ENCODE data around the gene PUS7. TPM values are rescaled to one million over a fixed set of nuclear protein-coding genes. Genes with fewer than 3 reads are reported as not detected.
A peak's percentile ranks its signal among the peaks of the same experiment; 100 is the strongest.
"Not testable (repeated sequence)": the region's sequence is repeated elsewhere in the genome, so short reads cannot be mapped to it uniquely, and the experiment has no call there.

Gene PUS7
- total and polyA plus RNA-seq, 8 donors = 0.58 to 24.2 (median 9.2) TPM

- 81 to 88% (median 83%) methylated on average over 8 of the region's 8 CpGs for WGBS, 5 donors
- no peaks in the 10 kb centered on the region for H3K4me1 ChIP-seq
- H3K4me3 ChIP-seq = no peak overlapping the region
- intact Hi-C loops (cut with DNase I; ENCODE audit: low total_unique reads) = no loop called here
- TF ChIP-seq POLR2AphosphoS5 (IDR thresholded peaks at IDR 0.05) (no peak), POLR2A (IDR thresholded peaks at IDR 0.05) (no peak), EP300 (IDR thresholded peaks at IDR 0.05) (no peak)
- TF ChIP-seq, protein P1, sequence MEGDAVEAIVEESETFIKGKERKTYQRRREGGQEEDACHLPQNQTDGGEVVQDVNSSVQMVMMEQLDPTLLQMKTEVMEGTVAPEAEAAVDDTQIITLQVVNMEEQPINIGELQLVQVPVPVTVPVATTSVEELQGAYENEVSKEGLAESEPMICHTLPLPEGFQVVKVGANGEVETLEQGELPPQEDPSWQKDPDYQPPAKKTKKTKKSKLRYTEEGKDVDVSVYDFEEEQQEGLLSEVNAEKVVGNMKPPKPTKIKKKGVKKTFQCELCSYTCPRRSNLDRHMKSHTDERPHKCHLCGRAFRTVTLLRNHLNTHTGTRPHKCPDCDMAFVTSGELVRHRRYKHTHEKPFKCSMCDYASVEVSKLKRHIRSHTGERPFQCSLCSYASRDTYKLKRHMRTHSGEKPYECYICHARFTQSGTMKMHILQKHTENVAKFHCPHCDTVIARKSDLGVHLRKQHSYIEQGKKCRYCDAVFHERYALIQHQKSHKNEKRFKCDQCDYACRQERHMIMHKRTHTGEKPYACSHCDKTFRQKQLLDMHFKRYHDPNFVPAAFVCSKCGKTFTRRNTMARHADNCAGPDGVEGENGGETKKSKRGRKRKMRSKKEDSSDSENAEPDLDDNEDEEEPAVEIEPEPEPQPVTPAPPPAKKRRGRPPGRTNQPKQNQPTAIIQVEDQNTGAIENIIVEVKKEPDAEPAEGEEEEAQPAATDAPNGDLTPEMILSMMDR (IDR thresholded peaks at IDR 0.05) = no peak
- H3K36me3 ChIP-seq = no peaks in the 10 kb centered on the region
- H3K9me3 ChIP-seq = no peaks in the 10 kb centered on the region
- H3K27me3 ChIP-seq = no peaks in the 10 kb centered on the region
- DNase-seq = no peak
- peak overlapping the region in 2 of 5 donors; percentile 46 to 50 for H3K27ac ChIP-seq
Observed at GRCh38 chr7:105448181-105448580, 73.9 kb downstream of the PUS7 start.

DNA sequence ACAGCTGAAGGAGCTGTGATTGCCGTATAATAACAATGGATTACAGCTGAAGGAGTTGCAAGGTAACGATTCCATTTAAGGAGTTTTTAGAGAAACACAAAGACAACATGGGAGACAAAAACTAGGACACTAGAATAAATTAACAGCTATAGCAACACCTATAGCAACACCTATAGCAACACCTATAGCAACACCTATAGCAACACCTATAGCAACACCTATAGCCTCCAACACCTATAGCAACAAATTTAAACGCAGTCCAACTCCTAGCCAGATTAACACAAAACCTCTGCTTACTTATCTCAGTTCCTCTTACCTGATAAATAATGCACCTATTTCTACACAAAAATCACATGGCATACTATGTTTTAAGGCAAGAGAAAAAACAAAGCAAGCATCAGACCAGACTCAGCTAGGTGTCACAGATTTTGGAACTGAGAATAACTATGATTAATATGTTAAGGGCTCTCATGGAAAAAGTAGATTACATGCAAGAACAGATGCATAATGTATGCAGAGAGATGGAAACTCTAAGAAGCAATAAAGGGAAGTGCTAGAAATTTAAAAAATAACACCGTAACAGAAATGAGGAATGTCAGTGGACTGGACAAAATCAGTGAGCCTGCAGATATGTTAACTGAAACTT, 77.6 kb downstream of the PUS7 start:
- no peaks in the 10 kb centered on the region for H3K9me3 ChIP-seq
- no peaks in the 10 kb centered on the region for H3K27me3 ChIP-seq
- no peak for TF ChIP-seq POLR2A (IDR thresholded peaks at IDR 0.05)
- no peak for TF ChIP-seq POLR2AphosphoS5 (IDR thresholded peaks at IDR 0.05)
- no peak for TF ChIP-seq EP300 (IDR thresholded peaks at IDR 0.05)
- TF ChIP-seq, protein P1 (IDR thresholded peaks at IDR 0.05) = no peak
- 74 to 83% (median 78%) methylated on average over 4 of the region's 4 CpGs for WGBS, 5 donors
- H3K4me3 ChIP-seq = no peak overlapping the region
- H3K27ac ChIP-seq = no peak overlapping the region
- intact Hi-C loops (cut with DNase I; ENCODE audit: low total_unique reads) = no loop called here
- peaks cover 0 to 5% (median under 1%) of the 10 kb centered on the region in 4 donors for H3K4me1 ChIP-seq
- no peaks in the 10 kb centered on the region for H3K36me3 ChIP-seq
- no peak for DNase-seq

DNA sequence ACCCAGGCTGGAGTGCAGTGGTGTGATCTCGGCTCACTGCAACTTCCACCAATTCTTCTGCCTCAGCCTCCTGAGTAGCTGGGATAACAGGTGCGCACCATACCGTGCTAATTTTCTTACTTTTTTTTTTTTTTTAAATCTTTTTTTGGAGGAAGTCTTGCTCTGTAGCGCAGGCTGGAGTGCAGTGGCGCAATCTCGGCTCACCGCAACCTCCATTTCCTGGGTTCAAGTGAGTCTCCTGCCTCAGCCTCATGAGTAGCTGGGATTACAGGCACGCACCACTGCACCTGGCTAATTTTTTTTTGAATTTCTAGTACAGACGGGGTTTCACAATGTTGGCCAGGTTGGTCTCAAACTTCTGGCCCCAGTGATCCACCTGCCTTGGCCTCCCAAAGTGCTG, 79.9 kb downstream of the PUS7 start:
- WGBS, 5 donors = 91 to 98% (median 96%) methylated on average over 9 of the region's 9 CpGs
- H3K4me3 ChIP-seq; intact Hi-C loops (cut with DNase I; ENCODE audit: low total_unique reads); H3K36me3 ChIP-seq; H3K27me3 ChIP-seq; H3K27ac ChIP-seq; DNase-seq; H3K9me3 ChIP-seq; H3K4me1 ChIP-seq: not testable (repeated sequence)

- peak; percentile 37 to 40 for DNase-seq
- Histone ChIP-seq H3K4me1 (peaks cover 0 to 9% (median 3%) of the 10 kb centered on the region in 4 donors), H3K9me3 (no peaks in the 10 kb centered on the region), H3K4me3 (no peak overlapping the region), H3K36me3 (no peaks in the 10 kb centered on the region), H3K27ac (peak overlapping the region in 1 of 5 donors; percentile 23), H3K27me3 (no peaks in the 10 kb centered on the region)
- TF ChIP-seq, protein P1 (IDR thresholded peaks at IDR 0.05) = peak in 1 of 7 experiments; percentile 10
- TF ChIP-seq POLR2AphosphoS5 (IDR thresholded peaks at IDR 0.05) (peak in 1 of 3 donors; percentile 40), POLR2A (IDR thresholded peaks at IDR 0.05) (no peak)
- intact Hi-C loops (cut with DNase I; ENCODE audit: low total_unique reads) = no loop called here
- WGBS, 5 donors = 76 to 86% (median 82%) methylated on average over 9 of the region's 9 CpGs
Observed at GRCh38 chr7:105439174-105439893, 82.7 kb downstream of the PUS7 start.

GRCh38 chr7:105438847-105439173, 83.3 kb downstream of the PUS7 start:
- Histone ChIP-seq H3K9me3 (no peaks in the 10 kb centered on the region), H3K27me3 (no peaks in the 10 kb centered on the region), H3K36me3 (no peaks in the 10 kb centered on the region), H3K4me3 (no peak overlapping the region), H3K4me1 (peaks cover 0 to 9% (median 3%) of the 10 kb centered on the region in 4 donors), H3K27ac (peak overlapping the region in 1 of 5 donors; percentile 23)
- TF ChIP-seq POLR2A (IDR thresholded peaks at IDR 0.05) (no peak), POLR2AphosphoS5 (IDR thresholded peaks at IDR 0.05) (no peak), EP300 (IDR thresholded peaks at IDR 0.05) (no peak)
- TF ChIP-seq, protein P1 (IDR thresholded peaks at IDR 0.05) = no peak
- WGBS, 5 donors = 81 to 91% (median 84%) methylated on average over 5 of the region's 5 CpGs
- no peak for DNase-seq
- intact Hi-C loops (cut with DNase I; ENCODE audit: low total_unique reads) = no loop called here

All from stomach (tissue), 9 donors.